HepG2 (cell line): ENCODE measurements around the gene TMEM238. TPM values are rescaled to one million over a fixed set of nuclear protein-coding genes. Genes with fewer than 3 reads are reported as not detected.
A peak's percentile ranks its signal among the peaks of the same experiment; 100 is the strongest.
"Not testable (repeated sequence)": the region's sequence is repeated elsewhere in the genome, so short reads cannot be mapped to it uniquely, and the experiment has no call there.

Experiments used
- ATAC-seq: fragments of 200-7000 bp; cut with Tn5 transposase; 3 replicates; pipeline ENCODE4 v1.9.1; 2020; ENCODE audit warnings: mild to moderate bottlenecking, moderate library complexity
- BruUV-seq: library from RNA; stranded (reverse); fragments of 400-500 nt; replicated peaks from 2 replicates; lab custom pipeline; 2021; lab: Mats Ljungman, UMichigan
- CTCF ChIA-PET: fragments of 300-600 bp; formaldehyde crosslinking; extraction: SDS; loops from one replicate; lab custom pipeline; 2021; ENCODE audit warnings: low total read pairs, inconsistent platforms, low intra/inter-chr PET ratio; lab: Yijun Ruan, JAX
- POLR2A ChIA-PET: fragments of 350-600 bp; sonication (Branson Sonifier 250); formaldehyde crosslinking; loops from one replicate; lab custom pipeline; 2020; ENCODE audit warnings: antibody characterized with exemption, inconsistent platforms; lab: Yijun Ruan, JAX
- DNase-seq: peaks from one replicate; pipeline ENCODE4 v3.0.0-alpha.2; 2015; ENCODE audit warnings: low spot score
- FAIRE-seq: peaks from 3 replicates; lab custom pipeline; 2011; peaks lifted over from hg19 to GRCh38; lab: Jason Lieb, UNC
- H2AFZ ChIP-seq: one replicate; pipeline ENCODE4 v1.6.1; 2011; ENCODE audit warnings: low read length, inconsistent platforms
- H3K27ac ChIP-seq: fragments of 300-600 bp; 3 replicates; pipeline ENCODE4 v1.8.0; 2011; ENCODE audit warnings: mixed run types, mild to moderate bottlenecking, mixed read lengths, low read length, inconsistent platforms; ENCODE audit not compliant: insufficient read depth; ENCODE audit errors: extremely low read length
- H3K27me3 ChIP-seq, 2 experiments: fragments of 200-600 bp in 1 of 2; 2 replicates in 1 of 2; 3 replicates in 1 of 2; pipeline versions ENCODE4 v1.6.0 to v1.8.0; 2011; ENCODE audit warnings: low read length in 2 of 2, mild to moderate bottlenecking in 2 of 2, moderate library complexity in 2 of 2, inconsistent platforms in 1 of 2; ENCODE audit not compliant: insufficient read depth in 2 of 2, control insufficient read depth in 1 of 2
- H3K36me3 ChIP-seq, 2 experiments: fragments of 200-600 bp in 1 of 2; replicated peaks in 1 of 2; 2 replicates in 1 of 2; 3 replicates in 1 of 2; pipeline versions ENCODE4 v1.5.1 to v1.8.0; 2011; ENCODE audit warnings: low read length in 2 of 2, inconsistent platforms in 1 of 2; ENCODE audit not compliant: insufficient read depth in 2 of 2, control insufficient read depth in 1 of 2
- H3K4me1 ChIP-seq: 2 replicates; pipeline ENCODE4 v1.5.1; 2012; ENCODE audit warnings: low read length, inconsistent platforms; ENCODE audit not compliant: insufficient read depth
- H3K4me2 ChIP-seq: 2 replicates; pipeline ENCODE4 v1.6.0; 2011; ENCODE audit warnings: low read depth, low read length, inconsistent platforms
- H3K4me3 ChIP-seq, 3 experiments: fragments of 200-600 bp in 1 of 3; sonication (generic), shearing (Covaris generic) in 1 of 3; replicated peaks in 1 of 3; 2 replicates each; pipeline ENCODE4 v1.5.1; 2011 to 2016; ENCODE audit warnings: low read length in 3 of 3, inconsistent platforms in 2 of 3, low read depth in 2 of 3, mild to moderate bottlenecking in 2 of 3, control low read depth in 1 of 3, mixed read lengths in 1 of 3; ENCODE audit not compliant: insufficient read depth in 1 of 3
- H3K79me2 ChIP-seq: one replicate; pipeline ENCODE4 v1.6.1; 2011; ENCODE audit warnings: low read length, inconsistent platforms; ENCODE audit not compliant: insufficient read depth
- H3K9ac ChIP-seq: 2 replicates; pipeline ENCODE4 v1.6.0; 2011; ENCODE audit warnings: mild to moderate bottlenecking, low read depth, low read length, inconsistent platforms; ENCODE audit not compliant: insufficient read depth
- H3K9me3 ChIP-seq: 2 replicates; pipeline ENCODE4 v1.5.1; 2012; ENCODE audit warnings: mild to moderate bottlenecking, low read length
- H4K20me1 ChIP-seq: 2 replicates; pipeline ENCODE4 v1.6.0; 2011; ENCODE audit warnings: inconsistent platforms, mild to moderate bottlenecking, low read length, moderate library complexity; ENCODE audit not compliant: insufficient read depth
- CEBPG ChIP-seq: IDR thresholded peaks from 2 replicates; pipeline ENCODE4 v1.6.1; 2016
- DMTF1 ChIP-seq: sonication (generic); formaldehyde crosslinking; IDR thresholded peaks from 2 replicates; pipeline ENCODE4 v1.4.0; 2020; ENCODE audit warnings: mild to moderate bottlenecking, missing genetic modification reagents
- KMT2A ChIP-seq: sonication (generic); formaldehyde crosslinking; IDR thresholded peaks from 2 replicates; pipeline ENCODE4 v1.4.0; 2020; ENCODE audit warnings: missing genetic modification reagents
- ZNF121 ChIP-seq: sonication (generic); formaldehyde crosslinking; IDR thresholded peaks from 2 replicates; pipeline ENCODE4 v1.5.0; 2020; ENCODE audit warnings: mild to moderate bottlenecking, missing genetic modification reagents
- ZNF598 ChIP-seq: sonication (generic); formaldehyde crosslinking; IDR thresholded peaks from 2 replicates; pipeline ENCODE4 v1.5.1; 2020; ENCODE audit warnings: mild to moderate bottlenecking, missing genetic modification reagents, borderline replicate concordance
- WGBS: methylation state at CpG from one replicate; pipeline ENCODE4 v1.1.6; 2017; ENCODE audit warnings: low lambda C conversion rate; 5-methylcytosine and 5-hydroxymethylcytosine counted together
- in situ Hi-C: cut with HindIII; loops from 2 replicates; pipeline ENCODE4 v1.10.0; 2017; ENCODE audit warnings: low pct_unique_long_range_greater_than_20kb; ENCODE audit not compliant: extremely low pct_ligation_motif_present
- intact Hi-C: fragments of 100-400 bp; cut with micrococcal nuclease; formaldehyde crosslinking; loops from one replicate; pipeline ENCODE4 v1.10.0; 2022; ENCODE audit not compliant: unreplicated experiment
- polyA plus RNA-seq, 8 experiments: library from polyadenylated mRNA; depleted of rRNA in 3 of 8; stranded (reverse) in 7 of 8; unstranded in 1 of 8; fragments of >200 nt; fragmentation: Illumina TruSeq in 4 of 8; extraction: Trizol in 4 of 8; gene quantifications; 2 replicates each; pipeline versions ENCODE4 v1.2.1 to v1.2.3, GENCODE V29; 2011 to 2016; ENCODE audit warnings: low read depth in 4 of 8, missing spikeins in 1 of 8, mixed read lengths in 1 of 8; ENCODE audit not compliant: insufficient read depth in 1 of 8
- total RNA-seq, 5 experiments: library from RNA; depleted of rRNA; stranded (reverse); fragments of >200 nt; fragmentation: Illumina TruSeq; extraction: Trizol; gene quantifications; 2 replicates each; pipeline ENCODE4 v1.2.3, GENCODE V29; 2016; ENCODE audit warnings: low read depth in 1 of 5

Gene TMEM238
- total and polyA plus RNA-seq, 2 of the 13 experiments (the other 11 are each of a cell fraction or from before 2014, with no cell fraction given): not detected

- TF ChIP-seq CEBPG (CRISPR knock-in tag): no peak
- no peak for TF ChIP-seq DMTF1
- TF ChIP-seq KMT2A: no peak
- no peak for TF ChIP-seq ZNF598 (CRISPR knock-in tag)
- TF ChIP-seq, all 625 proteins: peak for 0
These were observed 26.1 kb upstream of the TMEM238 start (continued) for GRCh38 chr19:55410168-55410567.

GRCh38 chr19:55409179-55409578 is 25.1 kb upstream of the TMEM238 start:
- POLR2A ChIA-PET: interaction anchor here (1.0 kb wide), 1 partner anchor 129 kb away, joined by 3 read pairs; the partner anchor contains the start of gene HSPBP1
- not testable (repeated sequence) for H3K4me2 ChIP-seq

More at GRCh38 chr19:55409179-55409578, 25.1 kb upstream of the TMEM238 start:
- intact Hi-C loops, H3K4me3 ChIP-seq, DNase-seq, FAIRE-seq, ATAC-seq, H2AFZ ChIP-seq, H3K36me3 ChIP-seq, H3K9ac ChIP-seq, H4K20me1 ChIP-seq, CTCF ChIA-PET, H3K27me3 ChIP-seq, H3K27ac ChIP-seq, H3K9me3 ChIP-seq, BruUV-seq: not testable (repeated sequence)
- TF ChIP-seq ZNF121: peak; percentile 47; the same call in 1 of the 2 replicates
- Histone ChIP-seq H3K79me2 (peaks cover 16% of the 10 kb centered on the region), H3K4me1 (peaks cover 26% of the 10 kb centered on the region)
- WGBS: 71% methylated on average over 8 of the region's 8 CpGs
- in situ Hi-C loops: loop anchor here (5.0 kb wide), 1 partner anchor 262 kb away; the partner anchor contains the start of gene TNNT1
